OCI-M1 (cell line): ENCODE data around the gene SLCO2A1.

Experiments used
- DNase-seq: peaks from one replicate; lab custom pipeline; 2025; lab: John Stamatoyannopoulos, UW

The SLCO2A1 gene

DNA sequence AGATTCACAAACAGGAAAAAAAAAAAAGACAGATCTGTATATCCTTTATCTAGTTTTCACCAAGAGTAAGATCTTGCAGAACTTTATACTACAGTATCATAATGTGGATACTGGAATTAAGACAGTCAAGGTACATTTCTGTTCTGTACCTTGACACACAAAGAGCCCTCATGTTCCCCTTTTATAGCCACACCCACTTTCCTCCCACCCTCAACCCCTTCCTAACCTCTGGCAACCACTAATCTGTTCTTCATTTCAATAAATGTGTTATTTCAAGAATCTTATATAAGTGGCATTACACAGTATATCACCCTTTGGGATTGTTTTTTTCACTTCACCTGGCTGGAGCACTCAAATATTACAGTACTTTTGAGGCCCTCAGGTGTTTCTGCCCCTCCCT lies 130.4 kb downstream of the SLCO2A1 start:
- peak; percentile 46 for DNase-seq

DNA sequence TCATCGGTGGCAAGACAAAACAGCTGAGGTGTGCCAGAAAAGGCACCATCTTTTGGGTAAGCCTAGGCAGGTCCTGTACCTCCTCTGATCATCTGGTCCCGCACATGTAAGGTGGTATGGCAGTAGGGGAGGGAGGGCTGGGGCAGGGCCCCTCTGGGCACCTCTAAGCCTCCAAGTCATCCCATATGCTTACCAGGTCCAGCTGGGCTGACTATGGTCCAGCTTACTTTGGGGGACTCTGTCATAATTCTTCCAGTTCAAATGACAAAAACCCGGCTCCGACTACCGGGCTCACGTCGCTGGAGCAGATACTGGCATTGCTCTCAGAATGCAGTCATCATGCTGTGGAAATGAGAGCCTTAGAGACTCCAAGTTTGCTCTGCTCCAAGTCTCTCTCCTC lies 132.2 kb downstream of the SLCO2A1 start:
- DNase-seq = no peak

DNA sequence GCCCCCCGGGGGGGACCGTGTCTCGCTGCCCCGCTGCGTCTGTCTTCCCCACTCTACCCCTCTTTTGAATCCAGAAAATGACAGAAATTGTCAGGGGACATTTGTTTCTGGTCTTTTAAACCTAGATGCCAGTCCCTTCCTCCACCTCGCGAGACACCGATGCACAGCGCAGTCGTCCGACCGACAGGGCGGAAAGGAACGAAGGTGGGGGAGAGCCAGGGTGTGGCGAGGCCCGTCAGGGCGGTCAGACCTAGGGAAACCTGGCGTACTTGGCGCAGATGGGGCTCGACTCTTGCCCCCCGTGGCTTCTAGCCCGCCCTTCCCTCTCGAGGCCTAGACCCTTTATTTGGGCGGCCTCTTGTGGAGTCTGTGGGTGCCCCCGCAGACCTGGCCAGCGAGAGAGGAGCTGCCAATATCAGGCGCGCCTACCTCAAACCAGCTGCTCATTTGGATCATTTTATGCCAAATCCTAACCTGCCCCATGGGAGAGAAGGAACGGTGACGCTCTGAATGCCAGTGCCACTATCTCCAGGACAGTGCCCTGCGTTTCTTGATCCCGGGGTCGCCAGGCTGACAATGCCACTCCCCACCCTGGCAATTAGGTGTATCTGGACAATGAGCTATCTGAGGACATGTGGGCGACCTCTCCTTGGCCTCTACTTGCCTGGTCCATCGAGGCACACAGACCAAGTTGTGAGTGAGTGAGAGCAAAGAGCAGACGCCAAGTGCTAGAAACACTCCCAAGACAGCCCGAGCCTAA lies 133.5 kb downstream of the SLCO2A1 start:
- no peak for DNase-seq

DNA sequence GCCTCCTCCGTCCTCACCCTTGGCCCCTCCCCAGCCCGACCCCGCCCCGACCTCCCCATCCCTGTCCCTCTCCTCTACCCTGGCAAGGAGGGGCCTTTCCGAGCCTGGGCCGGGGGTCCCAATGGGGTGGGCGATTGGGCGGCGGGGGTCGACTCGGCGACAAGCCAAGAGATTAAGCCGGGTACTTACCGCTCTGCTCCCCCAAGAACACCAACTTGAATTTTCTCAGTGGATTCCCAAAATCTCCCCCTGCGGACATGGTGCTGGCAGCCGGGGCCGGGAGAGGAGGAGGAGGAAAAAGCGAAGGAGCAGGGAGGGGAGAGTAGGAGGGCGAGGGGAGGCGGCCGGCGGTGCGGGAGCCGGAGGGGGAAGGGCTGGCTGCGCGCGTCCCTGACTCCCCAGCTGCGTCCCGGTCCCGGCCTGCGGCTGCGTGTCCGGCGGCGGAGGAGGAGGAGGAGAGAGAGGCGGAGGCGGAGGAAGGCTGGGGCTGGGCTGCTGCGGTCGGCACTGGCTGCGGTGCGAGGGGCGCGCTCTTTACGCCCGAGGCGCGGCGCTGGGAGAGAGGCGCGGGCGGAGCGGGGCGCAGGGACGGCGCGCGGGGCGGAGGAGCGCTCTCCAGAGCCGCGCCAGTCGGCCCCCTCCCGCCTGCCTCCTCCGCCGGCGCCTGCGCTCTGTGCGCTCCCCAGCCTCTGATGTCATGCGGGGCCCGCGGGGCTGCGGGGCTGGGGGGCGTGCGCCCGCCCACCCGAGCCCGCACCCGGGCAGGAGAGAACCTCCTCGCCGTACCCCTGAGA lies 134.3 kb downstream of the SLCO2A1 start, which contains the start of gene RAB6B:
RAB6B (minus strand) TSS at position 675 of the 794 bp plus-strand sequence; CDS start at position 259, 416 bp downstream.
- peak; percentile 35 for DNase-seq

DNA sequence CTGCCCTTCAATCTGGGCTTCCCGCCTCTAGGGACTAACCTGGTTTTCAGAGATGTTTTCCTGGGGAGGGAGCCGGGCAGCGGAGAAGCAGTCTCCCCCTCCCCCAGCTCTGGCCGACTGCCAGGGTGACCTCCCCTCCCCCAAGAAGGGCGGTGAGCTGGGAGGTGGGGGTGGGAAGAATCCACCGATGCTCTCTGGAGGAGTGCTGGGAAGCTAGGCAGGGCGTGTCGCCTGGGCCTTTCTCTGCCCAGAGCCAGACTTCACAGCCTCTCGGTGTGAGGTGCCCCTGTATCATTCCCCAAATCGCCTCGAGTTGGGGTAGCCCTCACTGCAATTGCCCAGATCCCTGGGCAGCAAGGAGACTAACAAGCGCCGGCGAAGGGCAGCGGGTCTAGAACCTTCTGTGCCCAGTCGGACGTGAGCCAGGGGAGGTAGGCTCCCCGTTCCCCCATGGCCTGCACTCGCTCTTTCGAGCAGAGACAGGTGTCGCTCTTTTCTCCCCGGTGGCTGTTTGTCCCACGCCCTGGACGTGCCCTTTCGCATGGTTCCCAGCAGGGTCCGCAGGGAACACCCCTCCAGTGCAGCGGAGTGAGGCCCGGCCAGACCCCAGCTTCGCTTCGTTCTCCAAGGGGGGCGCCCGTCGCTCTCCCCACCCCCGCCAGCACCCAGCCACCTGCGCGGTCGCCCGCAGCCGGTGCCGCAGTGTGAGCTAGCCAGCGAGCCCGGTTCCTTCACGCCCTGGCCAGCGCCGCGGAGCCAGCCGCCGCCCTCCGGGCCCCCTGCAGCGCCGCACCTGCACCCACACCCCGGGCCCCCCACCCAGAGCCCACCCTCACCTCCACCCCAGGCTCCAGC lies 135.1 kb downstream of the SLCO2A1 start:
- DNase-seq = no peak

DNA sequence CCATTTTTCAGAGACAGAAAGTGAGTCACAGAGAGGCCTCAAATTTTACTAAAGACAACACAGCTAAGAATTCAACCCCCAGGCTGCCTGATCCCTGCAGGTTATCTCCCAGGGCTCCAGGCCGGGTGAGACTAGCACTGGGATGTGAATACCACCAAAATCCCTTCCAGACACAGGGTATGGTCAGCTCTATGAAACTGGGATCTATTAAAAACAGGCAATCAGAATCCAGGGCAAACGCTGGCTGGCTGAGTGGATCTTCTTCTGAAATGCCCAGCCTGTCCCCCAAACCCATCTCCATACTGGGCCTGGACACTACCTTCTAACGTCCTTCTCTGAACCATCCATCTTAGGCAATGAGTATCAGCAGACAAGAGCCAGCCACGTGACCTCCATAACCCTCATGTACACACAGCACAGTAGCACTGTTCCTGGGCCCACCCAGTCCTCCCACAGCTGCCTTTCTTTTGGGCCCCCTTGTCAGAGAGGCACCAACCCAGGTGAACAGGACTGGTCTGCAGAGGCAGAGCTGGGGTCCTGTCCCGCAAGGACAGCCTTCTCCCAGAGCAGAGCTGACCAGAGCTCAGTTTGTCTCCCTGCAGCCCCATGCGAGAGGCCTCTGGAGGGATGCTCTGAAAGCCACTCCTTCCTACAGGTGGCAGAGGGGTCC lies 135.9 kb downstream of the SLCO2A1 start:
- DNase-seq = no peak

DNA sequence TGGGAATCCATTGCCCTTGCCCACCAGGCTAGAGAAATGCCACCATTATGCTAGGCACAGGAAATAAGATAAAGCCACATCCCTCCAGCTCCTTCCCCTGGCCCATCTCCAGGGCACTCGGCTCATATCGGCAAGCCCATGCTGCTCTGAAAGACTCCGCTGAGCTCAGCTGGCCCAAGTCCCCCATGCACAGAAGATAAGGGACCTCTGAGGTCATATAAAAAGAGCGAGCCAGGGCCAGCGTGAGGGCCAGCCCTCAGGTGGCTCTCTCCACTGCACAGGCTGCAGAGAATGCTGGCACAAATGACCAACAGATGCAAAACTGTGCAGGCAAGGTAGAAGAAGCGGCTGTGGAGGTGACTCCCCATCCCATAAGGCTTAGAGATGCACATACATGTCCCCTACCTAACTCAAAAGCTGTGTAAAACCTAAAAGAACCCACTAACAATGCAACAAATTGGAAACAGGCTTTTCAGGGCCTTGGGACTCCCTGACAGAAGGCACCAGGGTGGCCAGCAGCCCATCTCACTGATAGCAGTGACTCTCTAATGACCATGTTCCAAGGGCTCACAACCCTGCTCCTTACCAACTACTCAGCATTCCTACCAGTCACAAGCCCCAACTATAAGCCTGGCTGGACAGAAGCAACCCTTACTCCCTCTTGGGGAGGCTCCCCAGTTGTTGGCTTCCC lies 137.0 kb downstream of the SLCO2A1 start:
- peak; percentile 72 for DNase-seq

DNA sequence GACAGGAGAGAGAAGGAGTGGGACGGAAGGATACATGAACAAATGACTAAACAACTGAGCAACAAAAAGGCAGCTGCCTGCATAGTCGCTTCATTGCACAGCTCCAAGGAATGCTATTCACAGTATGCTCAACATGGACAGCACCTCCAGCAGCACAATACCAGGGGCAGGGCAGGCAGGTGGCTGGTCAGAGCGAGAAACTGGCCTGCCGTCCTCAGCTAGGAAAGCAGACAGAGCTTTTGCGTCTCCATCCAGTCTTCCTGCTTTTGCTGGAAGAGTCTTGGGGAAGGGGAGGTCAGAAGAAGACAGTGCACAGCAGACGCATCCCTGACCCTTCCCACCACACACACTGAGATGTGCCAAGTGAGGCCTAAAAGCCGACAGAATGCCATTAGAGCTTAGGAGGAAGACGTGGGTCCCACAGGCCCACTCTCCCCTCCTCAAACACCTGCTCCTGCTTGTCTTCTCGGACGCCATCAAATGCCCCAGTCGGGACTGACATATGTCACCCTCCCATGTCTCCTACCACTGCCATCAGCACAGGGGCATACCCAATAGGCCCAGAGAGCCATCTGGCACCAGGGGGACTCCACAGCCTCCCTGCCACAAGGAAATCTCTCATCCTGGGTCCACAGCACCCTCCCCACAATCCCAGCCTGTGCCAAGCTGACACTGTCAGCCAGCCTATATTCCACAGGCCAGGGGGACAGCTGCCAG lies 137.9 kb downstream of the SLCO2A1 start:
- DNase-seq = no peak

DNA sequence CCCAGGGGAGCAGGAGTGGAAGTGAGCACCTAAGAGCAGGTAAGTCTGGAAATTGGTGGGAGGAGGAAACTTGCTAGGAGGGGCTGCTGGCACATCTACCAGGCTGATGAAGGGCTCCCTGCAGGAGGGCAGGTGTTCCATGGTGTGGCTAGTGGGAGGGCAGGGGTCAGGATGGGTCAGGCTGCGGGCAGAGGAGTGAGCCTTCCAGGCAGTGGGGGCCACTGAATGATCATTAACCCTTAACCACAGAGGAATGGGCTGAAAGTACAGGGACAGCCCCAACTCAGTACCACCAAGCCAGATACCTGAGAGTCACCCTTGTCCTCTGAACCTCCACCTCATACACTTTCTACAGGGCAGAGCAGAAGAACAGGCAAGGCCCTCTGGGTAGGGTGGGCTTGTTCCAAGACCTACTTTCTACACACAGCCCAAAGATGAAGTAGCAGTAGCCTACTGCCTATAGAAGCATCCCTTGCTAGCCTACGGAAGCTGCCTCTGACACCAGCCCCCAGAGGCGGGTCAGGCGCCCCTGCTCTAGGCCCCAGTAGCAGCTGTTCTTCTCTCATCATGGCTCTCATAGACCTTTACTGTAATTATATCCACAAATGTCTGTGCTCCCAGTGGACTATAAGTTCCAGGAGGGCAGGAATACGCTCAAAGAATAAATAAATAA lies 138.6 kb downstream of the SLCO2A1 start:
- no peak for DNase-seq

DNA sequence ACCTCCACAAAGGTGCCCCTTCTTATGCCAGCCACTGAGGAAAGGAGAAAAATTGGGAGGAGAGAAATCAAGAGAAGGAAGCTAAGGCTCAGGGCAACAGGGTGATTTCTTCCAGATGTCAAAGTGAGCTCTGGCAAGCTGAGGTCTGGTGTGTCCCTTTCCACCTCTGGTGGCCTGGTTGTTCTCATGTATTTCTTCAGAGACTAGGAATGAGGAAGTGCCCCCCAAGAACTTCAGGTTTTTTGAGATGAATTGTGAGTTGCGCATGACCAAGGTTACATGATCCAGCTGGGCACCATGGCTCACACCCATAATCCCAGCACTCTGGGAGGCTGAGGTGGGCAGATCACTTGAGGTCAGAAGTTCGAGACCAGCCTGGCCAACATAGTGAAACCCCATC lies 139.7 kb downstream of the SLCO2A1 start:
- no peak for DNase-seq

DNA sequence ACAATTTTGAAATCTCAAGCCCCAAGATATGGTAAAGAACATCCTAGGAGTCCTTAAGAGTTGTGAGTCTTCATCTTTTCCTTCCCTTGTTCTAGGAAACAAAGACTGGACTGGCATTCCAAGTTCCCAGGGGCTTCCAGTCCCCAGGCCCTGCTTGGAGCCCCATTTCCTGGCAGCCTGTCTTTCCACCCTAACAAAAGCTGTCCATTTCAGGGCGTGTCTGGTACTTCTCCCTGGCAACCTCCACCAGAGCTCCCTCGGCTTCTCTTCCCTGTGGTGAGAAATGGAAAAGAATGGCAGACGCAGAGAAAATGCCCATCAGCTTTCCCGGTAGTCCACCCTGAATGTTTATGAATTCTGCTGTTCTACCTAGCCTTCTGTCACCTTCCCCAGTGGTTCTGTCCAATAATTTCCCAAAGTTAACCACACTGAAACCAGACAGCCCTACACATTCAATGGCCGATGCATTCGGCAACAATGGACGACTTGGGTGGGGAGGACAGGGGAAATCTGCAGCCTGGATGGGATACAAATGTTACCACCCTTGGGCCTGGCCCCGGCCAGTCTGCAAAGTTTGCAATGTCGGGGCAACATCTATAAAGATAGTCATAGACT lies 140.9 kb downstream of the SLCO2A1 start:
- DNase-seq = no peak

DNA sequence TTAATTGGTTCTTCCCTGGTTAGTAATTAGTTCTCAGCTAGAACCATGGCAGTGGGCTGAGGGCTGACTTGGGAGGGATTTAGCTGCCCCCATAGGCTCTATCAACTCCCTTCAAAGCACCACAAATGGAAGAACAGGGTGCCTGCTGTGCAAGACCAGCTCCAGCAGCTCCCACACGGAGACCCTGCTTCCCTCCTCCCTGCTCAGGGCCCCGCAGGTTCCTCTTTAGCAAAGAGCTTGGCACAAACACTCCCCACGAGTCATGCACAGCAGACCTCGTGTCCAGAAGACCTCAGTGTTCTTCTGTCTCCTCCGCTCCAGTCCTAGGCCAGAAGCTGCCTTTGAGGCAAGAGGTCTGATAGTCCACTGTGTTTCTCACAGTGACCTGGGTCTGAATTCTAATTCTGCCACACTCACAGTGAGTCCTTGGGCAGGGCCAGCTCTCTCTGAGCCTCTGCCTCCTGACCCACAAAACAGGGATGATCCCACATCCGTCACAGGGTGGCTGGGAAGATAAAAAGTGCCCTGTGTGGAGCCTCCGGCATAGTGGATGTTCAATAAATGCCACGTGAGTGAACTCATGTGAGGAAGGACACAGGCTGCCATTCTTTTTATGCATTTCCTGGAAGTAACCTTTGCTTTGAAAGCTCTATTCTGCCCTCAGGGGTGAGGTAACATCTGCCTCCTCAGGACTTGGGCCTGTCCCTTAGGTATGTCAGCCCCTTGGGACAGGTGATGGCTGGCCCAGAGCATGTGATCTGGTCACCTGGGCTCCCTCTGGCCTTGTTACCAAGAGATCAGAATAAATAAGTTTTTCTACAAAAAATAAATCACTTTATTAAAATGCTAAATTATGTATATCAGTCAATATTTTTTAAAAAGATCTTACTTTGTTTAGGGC lies 141.7 kb downstream of the SLCO2A1 start:
- DNase-seq = peak; percentile 12

DNA sequence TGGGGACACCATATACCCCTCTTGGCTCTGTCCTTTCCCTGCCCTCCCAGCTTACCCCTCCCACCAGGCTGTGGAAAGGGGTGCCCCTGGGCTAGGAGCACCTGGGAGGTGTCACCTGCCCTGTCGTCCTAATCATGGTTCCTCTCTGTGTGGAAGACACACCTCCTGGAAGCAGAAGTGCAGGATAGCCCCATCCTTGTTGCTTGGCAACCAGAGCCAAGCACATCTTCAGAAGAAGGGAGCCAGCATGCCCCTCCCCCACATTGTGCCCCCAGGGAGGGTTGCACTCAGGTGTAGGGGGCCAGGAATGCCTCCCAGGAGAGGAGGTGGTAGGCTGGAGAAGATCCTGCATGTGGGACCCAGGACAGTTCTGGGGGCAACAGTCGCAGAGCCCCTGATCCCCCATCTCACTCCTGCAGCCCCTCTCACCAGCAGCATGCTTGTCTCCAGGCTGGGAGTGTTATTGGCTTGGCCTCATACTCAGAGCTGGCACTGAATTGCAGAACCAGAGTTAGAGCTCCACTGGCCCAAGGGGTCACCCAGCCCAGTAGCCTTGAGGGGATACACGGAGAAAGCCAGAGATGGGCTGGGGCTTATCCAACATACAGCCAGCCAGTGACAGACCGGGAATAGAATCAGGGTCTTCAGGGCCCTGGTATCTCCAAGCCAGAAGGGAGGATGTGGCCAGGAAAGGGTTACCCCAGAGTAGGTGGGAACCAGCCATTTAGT lies 142.5 kb downstream of the SLCO2A1 start:
- no peak for DNase-seq

DNA sequence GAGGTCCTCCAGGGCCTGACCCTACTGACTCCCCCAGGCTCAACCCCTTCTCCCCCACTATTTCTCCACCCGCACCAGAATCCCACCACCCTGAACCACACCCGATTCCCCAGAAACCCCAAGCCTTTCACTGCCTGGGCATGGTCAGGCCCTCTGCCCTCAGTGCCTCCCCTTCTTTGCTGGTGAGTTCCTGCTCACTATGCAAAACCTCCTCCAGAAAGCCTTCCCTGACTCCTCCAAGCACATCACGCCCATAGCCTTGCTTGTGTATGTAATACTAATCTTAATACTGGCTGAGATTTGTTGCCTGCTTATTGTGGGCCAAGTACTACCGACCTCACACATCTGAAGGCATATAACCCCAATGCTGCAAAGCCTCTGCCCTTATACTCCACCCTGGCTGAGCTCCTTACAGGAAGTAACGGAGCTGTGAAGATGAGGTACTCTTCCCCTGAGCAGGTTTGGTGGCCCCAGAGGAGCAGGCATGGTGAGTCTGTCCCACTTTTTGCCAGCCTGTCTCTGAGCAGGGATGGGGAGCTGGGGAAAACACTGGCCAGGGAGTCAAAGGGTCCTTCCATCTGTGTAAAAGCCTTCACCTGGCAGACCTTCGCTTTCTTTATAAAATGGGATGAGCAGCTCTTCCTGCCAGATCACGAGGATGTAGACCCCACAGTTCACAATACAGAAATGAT lies 143.5 kb downstream of the SLCO2A1 start:
- DNase-seq = no peak

DNA sequence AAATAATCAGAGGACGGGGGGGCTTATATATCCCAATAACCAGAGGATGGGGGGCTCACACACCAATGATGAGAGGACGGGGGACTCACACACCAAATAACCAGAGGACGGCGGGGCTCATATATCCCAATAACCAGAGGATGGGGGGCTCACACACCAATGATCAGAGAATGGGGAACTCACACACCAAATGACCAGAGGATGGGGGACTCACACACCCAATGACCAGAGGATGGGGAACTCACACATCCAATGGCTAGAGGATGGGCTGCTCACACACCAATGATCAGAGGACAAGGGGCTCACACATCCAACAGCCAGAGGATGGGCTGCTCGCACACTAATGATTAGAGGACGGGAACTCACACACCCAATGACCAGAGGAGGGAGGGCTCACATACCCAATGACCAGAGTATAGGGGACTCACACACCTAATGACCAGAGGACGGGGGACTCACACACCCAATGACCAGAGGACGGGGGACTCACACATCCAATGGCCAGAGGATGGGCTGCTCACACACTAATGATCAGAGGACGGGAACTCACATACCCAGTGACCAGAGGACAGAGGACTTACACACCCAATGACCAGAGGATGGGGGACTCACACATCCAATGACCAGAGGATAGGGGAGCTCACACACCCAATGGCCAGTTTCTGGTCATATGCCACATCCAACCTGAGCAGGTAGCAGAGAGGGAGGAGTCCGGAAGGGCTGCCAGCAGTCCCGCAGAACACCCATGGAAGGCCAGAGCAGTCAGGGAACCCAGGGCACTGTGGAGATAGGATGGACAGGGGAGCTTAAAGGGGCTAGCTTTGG lies 144.6 kb downstream of the SLCO2A1 start:
- no peak for DNase-seq
